Esophagus muscularis mucosa (tissue), 3 donors: ENCODE data around the gene MRPS15.

Experiments used
- CTCF ChIP-seq, 3 experiments: fragments of 200-600 bp in 2 of 3; fragments of 450-650 bp in 1 of 3; sonication (generic) in 2 of 3; IDR thresholded peaks; one replicate each; pipeline ENCODE4 v1.5.1; 2017 to 2019; ENCODE audit warnings: antibody characterized with exemption in 3 of 3, mild to moderate bottlenecking in 2 of 3, moderate library complexity in 1 of 3
- POLR2A ChIP-seq: fragments of 450-650 bp; IDR thresholded peaks from one replicate; pipeline ENCODE4 v1.6.1; 2017; ENCODE audit warnings: antibody characterized with exemption, moderate library complexity, mild to moderate bottlenecking, low read depth
- POLR2AphosphoS5 ChIP-seq, 2 donors: sonication (generic); formaldehyde crosslinking; IDR thresholded peaks; one replicate each; pipeline ENCODE4 v1.6.1; 2017; ENCODE audit warnings: antibody characterized with exemption in 2 of 2

DNA sequence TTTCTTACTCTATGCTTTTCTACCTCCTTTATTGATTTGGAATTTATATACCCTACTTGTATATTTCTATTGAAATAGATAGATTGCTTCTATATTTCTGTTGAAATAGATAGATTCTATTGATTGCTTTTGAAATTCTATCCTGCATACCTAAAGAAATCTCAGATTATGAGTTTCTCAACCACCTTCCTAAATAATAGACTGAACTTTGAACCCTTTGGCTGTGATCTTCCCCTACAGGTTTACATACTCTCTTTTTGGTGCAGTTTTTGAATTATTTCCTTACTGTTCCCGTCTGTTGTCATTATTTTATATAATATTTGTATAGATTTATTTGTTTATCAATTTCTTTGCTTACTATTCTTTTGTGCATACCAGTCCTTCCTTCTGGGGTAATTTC is 39.0 kb upstream of the MRPS15 start:
- TF ChIP-seq CTCF (IDR thresholded peaks at IDR 0.05): no peak
- no peak for TF ChIP-seq POLR2AphosphoS5 (IDR thresholded peaks at IDR 0.05)
- TF ChIP-seq POLR2A: no peak
